SK-N-SH (cell line): ENCODE results near the gene SEMA3G. TPM values are rescaled to one million over a fixed set of nuclear protein-coding genes. Genes with fewer than 3 reads are reported as not detected.

ENCODE experiments used
- CTCF ChIA-PET: fragments of 300-600, 350-600 bp; formaldehyde crosslinking; extraction: SDS; loops from one replicate; lab custom pipeline; 2021; lab: Yijun Ruan, JAX
- POLR2A ChIA-PET: fragments of 350-600 bp; sonication (Branson Sonifier 250); formaldehyde crosslinking; extraction: SDS; loops from one replicate; lab custom pipeline; 2020; ENCODE audit warnings: antibody characterized with exemption, inconsistent platforms; lab: Yijun Ruan, JAX
- DNase-seq: peaks from one replicate; pipeline ENCODE4 v3.0.0; 2012
- H2AFZ ChIP-seq: fragments of 200-600 bp; sonication (generic); 2 replicates; pipeline ENCODE4 v1.8.1; 2016; ENCODE audit warnings: antibody characterized with exemption, mild to moderate bottlenecking, low read depth
- H3F3A ChIP-seq: fragments of 200-600 bp; sonication (generic); replicated peaks from 2 replicates; pipeline ENCODE3; 2016; ENCODE audit warnings: antibody characterized with exemption, mild to moderate bottlenecking; ENCODE audit not compliant: insufficient read depth
- H3K27ac ChIP-seq, 2 experiments: fragments of 200-500 bp in 1 of 2; fragments of 200-600 bp in 1 of 2; sonication (Bioruptor generic) in 1 of 2; sonication (generic), shearing (Covaris generic) in 1 of 2; 2 replicates each; pipeline versions ENCODE4 v1.5.1 to v1.6.1; 2014 to 2016; ENCODE audit warnings: low read depth in 2 of 2, inconsistent platforms in 1 of 2, low read length in 1 of 2, mild to moderate bottlenecking in 1 of 2, mixed read lengths in 1 of 2
- H3K27me3 ChIP-seq: fragments of 200-600 bp; sonication (generic), shearing (Covaris generic); 2 replicates; pipeline ENCODE4 v1.6.1; 2016; ENCODE audit warnings: mixed run types; ENCODE audit not compliant: insufficient read depth
- H3K36me3 ChIP-seq, 2 experiments: fragments of 200-500 bp in 1 of 2; fragments of 200-600 bp in 1 of 2; sonication (Bioruptor generic) in 1 of 2; sonication (generic) in 1 of 2; replicated peaks in 1 of 2; 2 replicates each; pipeline versions ENCODE3 to v1.5.1; 2014 to 2016; ENCODE audit warnings: low read length in 1 of 2, mild to moderate bottlenecking in 1 of 2; ENCODE audit not compliant: insufficient read depth in 2 of 2, control insufficient read depth in 1 of 2
- H3K4me1 ChIP-seq, 2 experiments: fragments of 200-500 bp in 1 of 2; fragments of 200-600 bp in 1 of 2; sonication (Bioruptor generic) in 1 of 2; sonication (generic), shearing (Covaris generic) in 1 of 2; 2 replicates each; pipeline versions ENCODE4 v1.5.1 to v1.6.1; 2014 to 2016; ENCODE audit warnings: low read depth in 1 of 2, low read length in 1 of 2, mixed run types in 1 of 2; ENCODE audit not compliant: insufficient read depth in 2 of 2, control insufficient read depth in 1 of 2
- H3K4me2 ChIP-seq: fragments of 200-600 bp; sonication (generic), shearing (Covaris generic); 2 replicates; pipeline ENCODE4 v1.6.1; 2017; ENCODE audit warnings: mixed run types
- H3K4me3 ChIP-seq, 2 experiments: fragments of 200-500 bp in 1 of 2; fragments of 200-600 bp in 1 of 2; sonication (Bioruptor generic) in 1 of 2; sonication (generic), shearing (Covaris generic) in 1 of 2; 2 replicates each; pipeline versions ENCODE4 v1.5.1 to v1.8.1; 2014 to 2016; ENCODE audit warnings: low read depth in 2 of 2, inconsistent platforms in 1 of 2, low read length in 1 of 2, mild to moderate bottlenecking in 1 of 2, mixed read lengths in 1 of 2, moderate library complexity in 1 of 2
- H3K79me2 ChIP-seq: fragments of 200-600 bp; sonication (generic); 2 replicates; pipeline ENCODE4 v1.8.1; 2017; ENCODE audit warnings: mild to moderate bottlenecking; ENCODE audit not compliant: insufficient read depth
- H3K9ac ChIP-seq: fragments of 200-600 bp; sonication (generic); 2 replicates; pipeline ENCODE4 v1.6.1; 2017; ENCODE audit warnings: mixed run types
- H3K9me2 ChIP-seq: fragments of 200-600 bp; sonication (generic); 2 replicates; pipeline ENCODE4 v1.6.1; 2017; ENCODE audit warnings: mixed run types
- H3K9me3 ChIP-seq: fragments of 200-600 bp; sonication (generic); 2 replicates; pipeline ENCODE4 v1.6.1; 2017; ENCODE audit warnings: mixed run types, mild to moderate bottlenecking, moderate library complexity
- H4K20me1 ChIP-seq: fragments of 200-600 bp; sonication (generic); 2 replicates; pipeline ENCODE4 v1.6.1; 2017; ENCODE audit warnings: mild to moderate bottlenecking, mixed run types; ENCODE audit not compliant: insufficient read depth
- FOSL2 ChIP-seq: IDR thresholded peaks from 2 replicates; pipeline ENCODE4 v1.4.0; 2012; ENCODE audit warnings: low read depth, mild to moderate bottlenecking, moderate library complexity, borderline replicate concordance
- FOXM1 ChIP-seq: IDR thresholded peaks from 2 replicates; pipeline ENCODE4 v1.4.0; 2012; ENCODE audit warnings: low read depth, mild to moderate bottlenecking
- JUND ChIP-seq: IDR thresholded peaks from 2 replicates; pipeline ENCODE4 v1.4.0; 2012
- MEF2A ChIP-seq: IDR thresholded peaks from 2 replicates; pipeline ENCODE4 v1.4.0; 2012; ENCODE audit warnings: low read depth, borderline replicate concordance
- MXI1 ChIP-seq: IDR thresholded peaks from 2 replicates; pipeline ENCODE4 v1.6.1; 2012; ENCODE audit warnings: mild to moderate bottlenecking, low read depth, low read length, improper control_type of control experiment
- NFIC ChIP-seq: IDR thresholded peaks from 2 replicates; pipeline ENCODE4 v1.4.0; 2012; ENCODE audit warnings: borderline replicate concordance
- POLR2AphosphoS5 ChIP-seq: IDR thresholded peaks from 2 replicates; pipeline ENCODE4 v1.6.1; 2012; ENCODE audit warnings: low read depth, low read length
- RAD21 ChIP-seq: IDR thresholded peaks from 2 replicates; pipeline ENCODE4 v1.6.1; 2012; ENCODE audit warnings: mild to moderate bottlenecking, low read length
- RCOR1 ChIP-seq: fragments of 150-350 bp; IDR thresholded peaks from 2 replicates; pipeline ENCODE4 v1.6.1; 2017; ENCODE audit warnings: antibody characterized with exemption, low read length
- RFX5 ChIP-seq: IDR thresholded peaks from 2 replicates; pipeline ENCODE4 v1.6.1; 2012; ENCODE audit warnings: mild to moderate bottlenecking, improper control_type of control experiment, low read length
- SMC3 ChIP-seq: IDR thresholded peaks from 2 replicates; pipeline ENCODE4 v1.6.1; 2012; ENCODE audit warnings: low read depth, low read length, improper control_type of control experiment
- TCF12 ChIP-seq: IDR thresholded peaks from 2 replicates; pipeline ENCODE4 v1.4.0; 2012
- TEAD4 ChIP-seq: IDR thresholded peaks from 2 replicates; pipeline ENCODE4 v1.4.0; 2012; ENCODE audit warnings: mild to moderate bottlenecking, borderline replicate concordance; ENCODE audit not compliant: insufficient read depth
- YY1 ChIP-seq: IDR thresholded peaks from 2 replicates; pipeline ENCODE4 v1.4.0; 2012; ENCODE audit warnings: low read depth, mild to moderate bottlenecking
- WGBS: methylation state at CpG from one replicate; pipeline ENCODE4 v1.1.6; 2017; ENCODE audit warnings: low lambda C conversion rate; 5-methylcytosine and 5-hydroxymethylcytosine counted together
- polyA plus RNA-seq, 3 experiments: library from polyadenylated mRNA; depleted of rRNA; stranded (reverse); fragments of >200 nt; gene quantifications; 2 replicates each; pipeline ENCODE4 v1.2.3, GENCODE V29; 2012
- TF ChIP-seq, protein P1 (sequence below): IDR thresholded peaks from 2 replicates; pipeline ENCODE4 v1.4.0; 2012; ENCODE audit warnings: low read depth, borderline replicate concordance
- TF ChIP-seq, protein P2 (sequence below): IDR thresholded peaks from 2 replicates; pipeline ENCODE4 v1.4.0; 2012; ENCODE audit warnings: low read depth
- TF ChIP-seq, protein P3 (sequence below): IDR thresholded peaks from 2 replicates; pipeline ENCODE4; 2012

The SEMA3G gene
- polyA plus RNA-seq, 1 of the 3 experiments (the other 2 are of a cell fraction), result 0.13 TPM

DNA sequence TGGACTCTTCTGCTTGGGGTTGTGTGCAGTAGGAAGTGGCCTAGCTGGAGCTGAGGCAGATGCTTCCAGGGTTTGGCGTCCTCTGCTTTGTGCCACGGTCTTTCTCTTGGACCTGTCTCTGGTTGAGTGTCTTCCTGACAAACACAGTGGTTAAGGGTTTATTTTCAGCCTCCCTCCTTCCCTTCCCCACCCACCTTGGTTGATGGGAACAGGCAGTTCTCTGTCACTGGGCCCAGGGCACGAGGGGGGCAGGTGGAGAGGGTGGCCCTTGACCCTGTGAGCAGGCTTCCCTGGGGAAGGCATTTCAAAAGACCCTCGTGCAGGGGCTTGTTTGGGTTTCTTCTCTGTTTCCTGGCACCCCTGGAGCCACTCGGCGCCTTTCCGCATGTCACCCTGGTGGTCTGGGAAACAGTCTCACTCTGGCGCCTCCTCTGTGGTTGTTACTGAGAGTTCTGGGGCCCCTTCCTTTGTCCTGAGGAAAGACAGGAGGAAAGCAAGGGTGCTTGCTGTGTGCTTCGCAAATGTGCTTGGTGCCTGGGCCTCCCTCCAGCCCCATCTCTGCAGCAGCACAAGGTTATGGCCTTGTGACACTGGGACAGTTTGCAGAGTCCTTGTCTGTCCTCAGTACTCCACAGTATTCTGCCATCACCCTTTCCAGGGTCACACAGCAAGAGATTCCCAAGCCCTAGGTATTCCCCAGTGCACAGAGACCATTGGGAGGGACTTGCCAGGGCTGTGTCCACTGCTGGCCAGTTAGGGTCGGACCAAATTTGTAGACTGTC is 40.0 kb upstream of the SEMA3G start:
- Histone ChIP-seq H3F3A (no peaks in the 10 kb centered on the region), H2AFZ (no peak overlapping the region), H4K20me1 (no peaks in the 10 kb centered on the region), H3K9me2 (no peaks in the 10 kb centered on the region), H3K27me3 (no peaks in the 10 kb centered on the region), H3K9me3 (no peaks in the 10 kb centered on the region), H3K4me2 (no peak overlapping the region), H3K79me2 (no peaks in the 10 kb centered on the region), H3K4me1 (peaks cover 0 to 35% of the 10 kb centered on the region in 2 experiments; a peak in 1 of 4 replicates), H3K27ac (peak overlapping the region; percentile 33 to 80; a peak in 3 of 4 replicates), H3K4me3 (no peak overlapping the region), H3K36me3 (peaks cover 20 to 59% of the 10 kb centered on the region in 2 experiments), H3K9ac (no peak overlapping the region)
- CTCF ChIA-PET, result interaction anchor here (2.8 kb wide), 1 partner anchor 39 kb away, joined by 13 read pairs; the partner anchor contains the start of gene SEMA3G
- POLR2A ChIA-PET, result no interaction called here
- 94% methylated on average over 9 of the region's 10 CpGs for WGBS
- DNase-seq, result no peak
- no peak for TF ChIP-seq FOXM1
- TF ChIP-seq JUND, result no peak
- TF ChIP-seq MEF2A, result no peak
- TF ChIP-seq NFIC, result no peak
- no peak for TF ChIP-seq TEAD4
- no peak for TF ChIP-seq FOSL2
- TF ChIP-seq, protein P1, sequence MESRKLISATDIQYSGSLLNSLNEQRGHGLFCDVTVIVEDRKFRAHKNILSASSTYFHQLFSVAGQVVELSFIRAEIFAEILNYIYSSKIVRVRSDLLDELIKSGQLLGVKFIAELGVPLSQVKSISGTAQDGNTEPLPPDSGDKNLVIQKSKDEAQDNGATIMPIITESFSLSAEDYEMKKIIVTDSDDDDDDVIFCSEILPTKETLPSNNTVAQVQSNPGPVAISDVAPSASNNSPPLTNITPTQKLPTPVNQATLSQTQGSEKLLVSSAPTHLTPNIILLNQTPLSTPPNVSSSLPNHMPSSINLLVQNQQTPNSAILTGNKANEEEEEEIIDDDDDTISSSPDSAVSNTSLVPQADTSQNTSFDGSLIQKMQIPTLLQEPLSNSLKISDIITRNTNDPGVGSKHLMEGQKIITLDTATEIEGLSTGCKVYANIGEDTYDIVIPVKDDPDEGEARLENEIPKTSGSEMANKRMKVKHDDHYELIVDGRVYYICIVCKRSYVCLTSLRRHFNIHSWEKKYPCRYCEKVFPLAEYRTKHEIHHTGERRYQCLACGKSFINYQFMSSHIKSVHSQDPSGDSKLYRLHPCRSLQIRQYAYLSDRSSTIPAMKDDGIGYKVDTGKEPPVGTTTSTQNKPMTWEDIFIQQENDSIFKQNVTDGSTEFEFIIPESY, result no peak
- TF ChIP-seq, protein P2, sequence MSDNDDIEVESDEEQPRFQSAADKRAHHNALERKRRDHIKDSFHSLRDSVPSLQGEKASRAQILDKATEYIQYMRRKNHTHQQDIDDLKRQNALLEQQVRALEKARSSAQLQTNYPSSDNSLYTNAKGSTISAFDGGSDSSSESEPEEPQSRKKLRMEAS, result no peak
- TF ChIP-seq SMC3, result no peak
- no peak for TF ChIP-seq RCOR1
- no peak for TF ChIP-seq RFX5
- TF ChIP-seq RAD21, result no peak
- no peak for TF ChIP-seq TCF12
- TF ChIP-seq YY1, result no peak
- TF ChIP-seq, protein P3, sequence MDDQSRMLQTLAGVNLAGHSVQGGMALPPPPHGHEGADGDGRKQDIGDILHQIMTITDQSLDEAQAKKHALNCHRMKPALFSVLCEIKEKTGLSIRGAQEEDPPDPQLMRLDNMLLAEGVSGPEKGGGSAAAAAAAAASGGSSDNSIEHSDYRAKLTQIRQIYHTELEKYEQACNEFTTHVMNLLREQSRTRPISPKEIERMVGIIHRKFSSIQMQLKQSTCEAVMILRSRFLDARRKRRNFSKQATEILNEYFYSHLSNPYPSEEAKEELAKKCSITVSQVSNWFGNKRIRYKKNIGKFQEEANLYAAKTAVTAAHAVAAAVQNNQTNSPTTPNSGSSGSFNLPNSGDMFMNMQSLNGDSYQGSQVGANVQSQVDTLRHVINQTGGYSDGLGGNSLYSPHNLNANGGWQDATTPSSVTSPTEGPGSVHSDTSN, result no peak
- no peak for TF ChIP-seq POLR2AphosphoS5
- TF ChIP-seq MXI1, result no peak
- TF ChIP-seq, all 33 proteins: peak for 0
